T47D (cell line): ENCODE results near the gene MSANTD1.

Experiments
- DNase-seq, 2 experiments: peaks; one replicate each; pipeline versions ENCODE4 v3.0.0 to v3.0.0-alpha.2; 2011 to 2012; ENCODE audit warnings: low read depth in 1 of 2, low spot score in 1 of 2
- JUND ChIP-seq: IDR thresholded peaks from 2 replicates; pipeline ENCODE4 v1.6.1; 2012; ENCODE audit warnings: low read depth
- in situ Hi-C: cut with HindIII; loops from 2 replicates; pipeline ENCODE4 v1.10.0; 2016; ENCODE audit warnings: low sequenced_read_pairs, low pct_unique_long_range_greater_than_20kb

Gene MSANTD1

GRCh38 chr4:3249711-3250437, 915 bp downstream of the MSANTD1 start:
- TF ChIP-seq JUND, result no peak
- in situ Hi-C loops, result no loop called here
- no peak for DNase-seq

- no peak for DNase-seq
- TF ChIP-seq JUND, result no peak
- in situ Hi-C loops, result no loop called here
These were observed 1.5 kb downstream of the MSANTD1 start for GRCh38 chr4:3250438-3250955.

- DNase-seq, result no peak
These were observed 2.2 kb downstream of the MSANTD1 start for GRCh38 chr4:3250956-3251690.

GRCh38 chr4:3251691-3252479, 2.9 kb downstream of the MSANTD1 start:
- in situ Hi-C loops, result no loop called here
- no peak for TF ChIP-seq JUND
- no peak for DNase-seq

More at GRCh38 chr4:3250956-3251690, 2.2 kb downstream of the MSANTD1 start:
- TF ChIP-seq JUND, result no peak
- in situ Hi-C loops, result no loop called here

GRCh38 chr4:3252480-3252828, 3.5 kb downstream of the MSANTD1 start:
- TF ChIP-seq JUND, result no peak
- in situ Hi-C loops, result no loop called here
- DNase-seq, result no peak

GRCh38 chr4:3252831-3253641, 4.1 kb downstream of the MSANTD1 start:
- in situ Hi-C loops, result no loop called here
- no peak for TF ChIP-seq JUND
- no peak for DNase-seq

- TF ChIP-seq JUND, result no peak
- in situ Hi-C loops, result no loop called here
- DNase-seq, result no peak
These were observed 4.8 kb downstream of the MSANTD1 start for GRCh38 chr4:3253808-3254207.

GRCh38 chr4:3254302-3255131, 5.6 kb downstream of the MSANTD1 start:
- DNase-seq, result no peak
- TF ChIP-seq JUND, result no peak
- in situ Hi-C loops, result no loop called here

GRCh38 chr4:3255611-3256186, 6.7 kb downstream of the MSANTD1 start:
- TF ChIP-seq JUND, result no peak
- in situ Hi-C loops, result no loop called here
- no peak for DNase-seq

- TF ChIP-seq JUND, result no peak
- in situ Hi-C loops, result no loop called here
- DNase-seq, result no peak
These were observed 7.5 kb downstream of the MSANTD1 start for GRCh38 chr4:3256230-3257102.
